ENCODE measurements around the gene NLGN1.

- TF ChIP-seq CTCF (IDR thresholded peaks at IDR 0.05; ENCODE audit: low read depth, low read length): no peak
- no peak for TF ChIP-seq MYC (IDR thresholded peaks at IDR 0.05; ENCODE audit: low read depth, low read length)
- no peak for TF ChIP-seq POLR2A (IDR thresholded peaks at IDR 0.05; ENCODE audit: extremely low read depth, insufficient read length)
- no peak for TF ChIP-seq MAX (IDR thresholded peaks at IDR 0.05; ENCODE audit: low read depth, low read length)
Observed at GRCh38 chr3:173644086-173645082, 246.8 kb downstream of the NLGN1 start.

All from NB4 (cell line).